Parathyroid adenoma (tissue), 2 donors: Measurements from ENCODE around the gene COL4A1.
"Not testable (repeated sequence)": the region's sequence is repeated elsewhere in the genome, so short reads cannot be mapped to it uniquely, and the experiment has no call there.

Experiments used
- H2AFZ ChIP-seq: fragments of 300-600 bp; sonication (generic); one replicate; pipeline ENCODE4 v1.7.0; 2017; ENCODE audit warnings: antibody characterized with exemption, mild to moderate bottlenecking
- H3K27ac ChIP-seq: fragments of 300-600 bp; sonication (generic); one replicate; pipeline ENCODE4 v1.7.0; 2017
- H3K27me3 ChIP-seq: fragments of 300-600 bp; sonication (generic); one replicate; pipeline ENCODE4 v1.7.0; 2017; ENCODE audit warnings: low read length; ENCODE audit not compliant: control insufficient read depth, insufficient read depth
- H3K36me3 ChIP-seq: fragments of 300-600 bp; sonication (generic); one replicate; pipeline ENCODE4 v1.7.0; 2017; ENCODE audit warnings: low read length; ENCODE audit not compliant: control insufficient read depth, insufficient read depth
- H3K4me1 ChIP-seq: fragments of 300-600 bp; sonication (generic); one replicate; pipeline ENCODE4 v1.7.0; 2017; ENCODE audit warnings: control low read depth
- H3K4me2 ChIP-seq: fragments of 300-600 bp; sonication (generic); one replicate; pipeline ENCODE4 v1.7.0; 2017; ENCODE audit warnings: low read length
- H3K4me3 ChIP-seq: fragments of 300-600 bp; sonication (generic); one replicate; pipeline ENCODE4 v1.7.0; 2017; ENCODE audit warnings: low read depth, low read length
- H3K79me2 ChIP-seq: fragments of 300-600 bp; sonication (generic); one replicate; pipeline ENCODE4 v1.7.0; 2017; ENCODE audit warnings: control low read depth
- H3K9ac ChIP-seq: fragments of 300-600 bp; sonication (generic); one replicate; pipeline ENCODE4 v1.7.0; 2017; ENCODE audit warnings: mild to moderate bottlenecking
- H3K9me3 ChIP-seq: fragments of 300-600 bp; sonication (generic); one replicate; pipeline ENCODE4 v1.7.0; 2017; ENCODE audit warnings: low read length; ENCODE audit not compliant: control insufficient read depth
- TF ChIP-seq, protein P1 (sequence below): fragments of 300-600 bp; sonication (generic); IDR thresholded peaks from one replicate; pipeline ENCODE4 v1.7.0; 2017; ENCODE audit warnings: antibody characterized with exemption, mild to moderate bottlenecking
- donor health status: primary hyperparathyroidism.

COL4A1 gene

GRCh38 chr13:110118106-110118505, 188.9 kb downstream of the COL4A1 start:
- H3K27ac ChIP-seq = no peak overlapping the region
- no peaks in the 10 kb centered on the region for H3K36me3 ChIP-seq
- TF ChIP-seq, protein P1, sequence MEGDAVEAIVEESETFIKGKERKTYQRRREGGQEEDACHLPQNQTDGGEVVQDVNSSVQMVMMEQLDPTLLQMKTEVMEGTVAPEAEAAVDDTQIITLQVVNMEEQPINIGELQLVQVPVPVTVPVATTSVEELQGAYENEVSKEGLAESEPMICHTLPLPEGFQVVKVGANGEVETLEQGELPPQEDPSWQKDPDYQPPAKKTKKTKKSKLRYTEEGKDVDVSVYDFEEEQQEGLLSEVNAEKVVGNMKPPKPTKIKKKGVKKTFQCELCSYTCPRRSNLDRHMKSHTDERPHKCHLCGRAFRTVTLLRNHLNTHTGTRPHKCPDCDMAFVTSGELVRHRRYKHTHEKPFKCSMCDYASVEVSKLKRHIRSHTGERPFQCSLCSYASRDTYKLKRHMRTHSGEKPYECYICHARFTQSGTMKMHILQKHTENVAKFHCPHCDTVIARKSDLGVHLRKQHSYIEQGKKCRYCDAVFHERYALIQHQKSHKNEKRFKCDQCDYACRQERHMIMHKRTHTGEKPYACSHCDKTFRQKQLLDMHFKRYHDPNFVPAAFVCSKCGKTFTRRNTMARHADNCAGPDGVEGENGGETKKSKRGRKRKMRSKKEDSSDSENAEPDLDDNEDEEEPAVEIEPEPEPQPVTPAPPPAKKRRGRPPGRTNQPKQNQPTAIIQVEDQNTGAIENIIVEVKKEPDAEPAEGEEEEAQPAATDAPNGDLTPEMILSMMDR = no peak
- no peak overlapping the region for H3K9ac ChIP-seq
- no peaks in the 10 kb centered on the region for H3K79me2 ChIP-seq
- no peaks in the 10 kb centered on the region for H3K27me3 ChIP-seq
- no peak overlapping the region for H2AFZ ChIP-seq
- no peaks in the 10 kb centered on the region for H3K4me1 ChIP-seq
- no peaks in the 10 kb centered on the region for H3K9me3 ChIP-seq
- H3K4me2 ChIP-seq = no peak overlapping the region
- H3K4me3 ChIP-seq = no peak overlapping the region

DNA sequence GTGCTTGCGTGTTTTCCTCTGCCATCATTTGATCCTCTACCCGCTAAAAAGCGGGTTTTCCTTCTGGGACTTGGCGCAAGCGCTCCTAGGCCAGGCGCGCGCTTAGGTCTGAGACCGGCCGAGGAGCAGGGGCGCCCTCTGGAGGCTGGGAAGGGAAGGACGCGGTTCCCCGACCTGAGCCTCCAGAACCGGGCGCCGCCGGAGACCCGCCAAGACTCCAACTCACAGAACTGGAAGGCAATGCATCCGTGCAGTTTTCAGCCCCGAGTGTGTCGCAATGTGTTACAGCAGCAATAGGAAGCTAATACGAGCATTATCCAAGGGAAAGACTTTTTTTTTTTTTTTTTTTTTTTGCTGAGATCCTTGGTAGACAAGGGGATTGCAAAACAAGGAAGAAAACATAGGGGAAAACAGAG, 190.9 kb downstream of the COL4A1 start:
- no peak overlapping the region for H2AFZ ChIP-seq

DNA sequence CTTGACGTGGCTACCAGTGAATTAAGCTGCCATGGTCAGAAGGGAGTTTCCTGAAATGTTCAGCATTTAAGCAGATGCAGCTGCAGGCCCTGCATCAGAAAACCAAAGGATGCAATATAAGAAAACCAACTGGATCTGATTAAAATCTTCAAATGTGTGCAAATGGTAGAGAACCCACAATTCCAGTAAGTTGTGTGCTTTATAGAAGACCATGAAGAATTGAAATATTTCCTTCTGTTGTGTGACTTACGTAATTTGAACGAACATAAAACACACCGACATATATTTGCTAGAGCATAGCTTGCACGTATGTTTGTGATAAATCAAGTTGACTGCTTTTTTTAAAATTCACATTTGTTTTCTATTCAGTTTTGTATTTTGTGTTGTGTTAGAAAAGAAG, 191.4 kb downstream of the COL4A1 start:
- Histone ChIP-seq H3K27ac (no peak overlapping the region), H3K9ac (no peak overlapping the region), H3K79me2 (no peaks in the 10 kb centered on the region), H3K4me2 (no peak overlapping the region), H3K9me3 (no peaks in the 10 kb centered on the region), H3K36me3 (no peaks in the 10 kb centered on the region), H3K27me3 (no peaks in the 10 kb centered on the region), H3K4me1 (no peaks in the 10 kb centered on the region), H3K4me3 (no peak overlapping the region), H2AFZ (no peak overlapping the region)
- TF ChIP-seq, protein P1 = no peak

More for the DNA sequence above, 190.9 kb downstream of the COL4A1 start:
- H3K27me3 ChIP-seq = no peaks in the 10 kb centered on the region
- no peak overlapping the region for H3K4me3 ChIP-seq
- H3K4me2 ChIP-seq = no peak overlapping the region
- no peaks in the 10 kb centered on the region for H3K4me1 ChIP-seq
- no peak overlapping the region for H3K27ac ChIP-seq
- no peaks in the 10 kb centered on the region for H3K79me2 ChIP-seq
- no peak overlapping the region for H3K9ac ChIP-seq
- H3K9me3 ChIP-seq = no peaks in the 10 kb centered on the region
- no peaks in the 10 kb centered on the region for H3K36me3 ChIP-seq
- TF ChIP-seq, protein P1 = no peak

DNA sequence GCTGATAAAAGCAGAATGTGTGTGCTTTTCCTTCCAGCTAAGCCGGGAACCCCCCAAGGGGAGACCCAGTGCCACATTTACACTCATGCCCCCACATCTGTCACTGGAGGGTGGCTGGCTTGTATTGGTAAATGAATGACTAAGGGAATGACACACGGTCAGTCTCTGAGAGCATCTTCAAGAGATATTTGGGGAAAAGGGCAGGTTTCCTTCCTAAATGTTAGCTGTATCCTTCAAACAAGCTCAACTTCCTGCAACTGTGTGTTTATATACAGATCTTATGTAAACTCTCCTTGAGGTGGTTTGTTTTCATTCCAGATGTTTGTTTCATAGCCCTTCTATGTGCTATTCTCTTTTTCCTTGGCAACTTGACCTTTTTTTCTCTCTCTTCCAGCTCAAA, 192.6 kb downstream of the COL4A1 start:
- no peaks in the 10 kb centered on the region for H3K4me1 ChIP-seq
- no peak overlapping the region for H2AFZ ChIP-seq
- no peaks in the 10 kb centered on the region for H3K36me3 ChIP-seq
- no peak overlapping the region for H3K9ac ChIP-seq
- H3K79me2 ChIP-seq = no peaks in the 10 kb centered on the region
- H3K9me3 ChIP-seq = no peaks in the 10 kb centered on the region
- H3K27me3 ChIP-seq = no peaks in the 10 kb centered on the region
- H3K4me2 ChIP-seq = no peak overlapping the region
- TF ChIP-seq, protein P1 = no peak
- no peak overlapping the region for H3K4me3 ChIP-seq
- no peak overlapping the region for H3K27ac ChIP-seq

GRCh38 chr13:110113284-110113764, 193.6 kb downstream of the COL4A1 start:
- H3K9ac ChIP-seq = no peak overlapping the region
- no peaks in the 10 kb centered on the region for H3K27me3 ChIP-seq
- TF ChIP-seq, protein P1 = no peak
- H3K4me2 ChIP-seq = no peak overlapping the region
- H2AFZ ChIP-seq = no peak overlapping the region
- H3K4me1 ChIP-seq = no peaks in the 10 kb centered on the region
- no peaks in the 10 kb centered on the region for H3K79me2 ChIP-seq
- no peaks in the 10 kb centered on the region for H3K9me3 ChIP-seq
- no peaks in the 10 kb centered on the region for H3K36me3 ChIP-seq
- no peak overlapping the region for H3K4me3 ChIP-seq
- no peak overlapping the region for H3K27ac ChIP-seq

DNA sequence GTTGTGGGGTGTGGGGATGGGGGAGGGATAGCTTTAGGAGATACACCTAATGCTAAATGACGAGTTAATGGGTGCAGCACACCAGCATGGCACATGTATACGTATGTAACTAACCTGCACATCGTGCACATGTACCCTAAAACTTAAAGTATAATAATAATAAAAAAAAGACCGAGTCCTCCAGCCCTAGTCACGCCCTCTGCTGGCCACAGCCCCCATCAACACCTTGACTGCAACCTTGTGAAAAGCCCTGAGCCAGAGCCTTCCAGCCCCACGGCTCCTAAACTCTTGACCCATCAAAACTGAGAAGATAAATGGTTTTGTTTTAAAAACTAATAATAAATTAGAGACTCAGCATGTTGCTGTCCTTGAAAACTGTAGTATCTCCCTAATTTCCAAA, 194.6 kb downstream of the COL4A1 start:
- not testable (repeated sequence) for H3K4me3 ChIP-seq, H3K4me1 ChIP-seq, H2AFZ ChIP-seq, H3K36me3 ChIP-seq, H3K79me2 ChIP-seq, H3K9me3 ChIP-seq, H3K9ac ChIP-seq, H3K27ac ChIP-seq, H3K4me2 ChIP-seq, H3K27me3 ChIP-seq
